Left ventricle myocardium inferior (tissue), 1 donor: ENCODE measurements around the gene CASKIN1. TPM values are rescaled to one million over a fixed set of nuclear protein-coding genes. Genes with fewer than 3 reads are reported as not detected.

ENCODE experiments used
- DNase-seq: peaks from one replicate; pipeline ENCODE4 v3.0.0-alpha.2; 2020
- H3K27ac ChIP-seq: fragments of 200-600 bp; replicated peaks from 2 replicates; pipeline ENCODE4 v1.8.0; 2021
- H3K27me3 ChIP-seq: fragments of 200-600 bp; 2 replicates; pipeline ENCODE4 v1.8.0; 2021; ENCODE audit warnings: low read depth
- H3K36me3 ChIP-seq: fragments of 200-600 bp; 2 replicates; pipeline ENCODE4 v1.8.0; 2021
- H3K4me1 ChIP-seq: fragments of 200-600 bp; 2 replicates; pipeline ENCODE4 v1.8.0; 2021
- H3K4me3 ChIP-seq: fragments of 200-600 bp; 2 replicates; pipeline ENCODE4 v1.8.0; 2021; ENCODE audit warnings: mild to moderate bottlenecking, moderate library complexity
- H3K9me3 ChIP-seq: fragments of 200-600 bp; replicated peaks from 2 replicates; pipeline ENCODE4 v1.8.0; 2021
- intact Hi-C: fragments of 100-400 bp; cut with micrococcal nuclease; formaldehyde crosslinking; loops from one replicate; pipeline ENCODE4 v1.11.0; 2022
- total RNA-seq: library from RNA; stranded (reverse); fragmentation: NEBNext Ultra II Directional; extraction: Animal tissue kit (Norgen Biotek cat#: 25700); gene quantifications from one replicate; pipeline ENCODE4 v1.2.1, GENCODE V29; 2021
- TF ChIP-seq, protein P1 (sequence below): fragments of 200-600 bp; IDR thresholded peaks from 2 replicates; pipeline ENCODE4 v1.8.0; 2021; ENCODE audit warnings: antibody characterized with exemption, mild to moderate bottlenecking, borderline replicate concordance
- donor health status: DM: no; HTN: yes; CAD: no; lungs with severe emphysema.

Gene CASKIN1
- total RNA-seq, 1 donor from 2014 or later: 4.0 TPM

GRCh38 chr16:2181952-2182351 lies 14.5 kb downstream of the CASKIN1 start:
- peaks cover 11% of the 10 kb centered on the region for H3K36me3 ChIP-seq
- no peak overlapping the region for H3K27ac ChIP-seq
- H3K9me3 ChIP-seq: no peaks in the 10 kb centered on the region
- intact Hi-C loops: no loop called here
- peaks cover 7% of the 10 kb centered on the region for H3K27me3 ChIP-seq
- DNase-seq: no peak
- H3K4me1 ChIP-seq: no peaks in the 10 kb centered on the region
- TF ChIP-seq, protein P1, sequence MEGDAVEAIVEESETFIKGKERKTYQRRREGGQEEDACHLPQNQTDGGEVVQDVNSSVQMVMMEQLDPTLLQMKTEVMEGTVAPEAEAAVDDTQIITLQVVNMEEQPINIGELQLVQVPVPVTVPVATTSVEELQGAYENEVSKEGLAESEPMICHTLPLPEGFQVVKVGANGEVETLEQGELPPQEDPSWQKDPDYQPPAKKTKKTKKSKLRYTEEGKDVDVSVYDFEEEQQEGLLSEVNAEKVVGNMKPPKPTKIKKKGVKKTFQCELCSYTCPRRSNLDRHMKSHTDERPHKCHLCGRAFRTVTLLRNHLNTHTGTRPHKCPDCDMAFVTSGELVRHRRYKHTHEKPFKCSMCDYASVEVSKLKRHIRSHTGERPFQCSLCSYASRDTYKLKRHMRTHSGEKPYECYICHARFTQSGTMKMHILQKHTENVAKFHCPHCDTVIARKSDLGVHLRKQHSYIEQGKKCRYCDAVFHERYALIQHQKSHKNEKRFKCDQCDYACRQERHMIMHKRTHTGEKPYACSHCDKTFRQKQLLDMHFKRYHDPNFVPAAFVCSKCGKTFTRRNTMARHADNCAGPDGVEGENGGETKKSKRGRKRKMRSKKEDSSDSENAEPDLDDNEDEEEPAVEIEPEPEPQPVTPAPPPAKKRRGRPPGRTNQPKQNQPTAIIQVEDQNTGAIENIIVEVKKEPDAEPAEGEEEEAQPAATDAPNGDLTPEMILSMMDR: no peak
- H3K4me3 ChIP-seq: no peak overlapping the region

- TF ChIP-seq, protein P1: no peak
- Histone ChIP-seq H3K27ac (no peak overlapping the region), H3K27me3 (peaks cover 7% of the 10 kb centered on the region), H3K4me3 (no peak overlapping the region), H3K4me1 (no peaks in the 10 kb centered on the region), H3K9me3 (no peaks in the 10 kb centered on the region), H3K36me3 (peaks cover 18% of the 10 kb centered on the region)
- DNase-seq: no peak
- intact Hi-C loops: no loop called here
Measured at GRCh38 chr16:2180962-2181923, 15.2 kb downstream of the CASKIN1 start.

DNA sequence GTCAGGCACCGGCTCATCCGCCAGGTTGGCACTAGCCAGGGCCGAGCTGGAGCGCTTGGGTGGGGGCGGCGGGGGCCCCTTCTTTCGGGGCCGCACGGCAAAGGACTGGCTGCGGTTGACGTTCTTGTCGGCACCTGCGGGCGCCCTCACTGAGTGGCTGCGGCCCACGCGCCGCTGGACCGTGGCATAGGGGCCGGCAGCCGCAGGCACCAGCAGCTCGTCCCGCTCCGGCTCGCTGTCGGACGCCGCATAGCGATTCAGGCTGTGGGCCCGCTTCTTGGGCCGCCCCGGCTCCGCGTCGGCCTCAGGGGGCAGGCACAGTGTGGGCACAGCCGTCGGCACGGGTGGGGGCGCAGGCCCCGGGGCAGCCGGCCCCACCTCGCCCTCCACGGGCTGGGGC lies 15.9 kb downstream of the CASKIN1 start:
- Histone ChIP-seq H3K4me3 (no peak overlapping the region), H3K27ac (no peak overlapping the region), H3K27me3 (peaks cover 7% of the 10 kb centered on the region), H3K36me3 (peaks cover 26% of the 10 kb centered on the region), H3K4me1 (no peaks in the 10 kb centered on the region), H3K9me3 (no peaks in the 10 kb centered on the region)
- DNase-seq: no peak
- intact Hi-C loops: no loop called here
- TF ChIP-seq, protein P1: no peak

DNA sequence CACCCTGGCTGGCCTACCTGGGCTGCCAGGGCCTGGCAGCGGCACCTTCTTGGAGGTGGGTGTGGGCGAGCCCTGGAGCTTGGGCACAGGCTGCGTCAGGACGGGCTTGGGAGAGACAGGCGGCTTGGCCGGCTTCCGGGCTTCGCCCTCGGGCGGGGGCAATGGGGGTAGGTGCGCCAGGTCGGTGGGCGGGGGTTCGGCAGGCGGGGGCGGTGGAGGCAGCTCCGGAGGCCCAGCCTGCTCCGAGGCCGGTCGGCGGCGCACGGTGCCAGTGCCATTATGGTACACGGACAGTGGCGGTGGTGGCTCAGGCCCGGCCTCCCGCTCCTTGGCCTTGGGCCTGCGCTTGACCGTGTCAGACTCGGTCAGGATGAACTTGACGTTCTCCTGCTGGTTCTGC lies 16.8 kb downstream of the CASKIN1 start:
- Histone ChIP-seq H3K4me1 (no peaks in the 10 kb centered on the region), H3K36me3 (peaks cover 34% of the 10 kb centered on the region), H3K27ac (no peak overlapping the region), H3K9me3 (no peaks in the 10 kb centered on the region), H3K27me3 (peaks cover 7% of the 10 kb centered on the region), H3K4me3 (no peak overlapping the region)
- intact Hi-C loops: no loop called here
- no peak for DNase-seq
- TF ChIP-seq, protein P1: no peak

DNA sequence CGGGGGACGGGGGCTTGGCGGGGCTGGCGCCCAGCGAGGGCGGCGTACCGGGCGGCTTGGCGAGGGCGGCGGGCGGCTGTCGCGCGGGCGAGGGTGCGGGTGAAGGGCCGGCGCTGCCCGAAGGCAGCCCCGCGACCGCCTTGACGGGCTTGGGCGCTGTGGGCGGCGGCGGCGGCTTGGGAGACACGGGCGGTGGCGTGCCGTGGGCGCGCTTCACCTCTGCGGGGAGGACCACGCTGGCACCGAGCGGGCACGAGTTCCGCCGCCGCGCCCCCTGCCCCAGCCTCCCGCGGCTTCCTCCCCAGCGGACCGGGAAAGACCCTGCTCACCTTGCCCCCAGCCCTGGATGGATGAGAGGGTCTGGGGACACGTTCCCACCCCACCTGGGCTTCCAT lies 17.3 kb downstream of the CASKIN1 start:
- DNase-seq: no peak
- H3K9me3 ChIP-seq: no peaks in the 10 kb centered on the region
- H3K36me3 ChIP-seq: peaks cover 39% of the 10 kb centered on the region
- intact Hi-C loops: no loop called here
- H3K27ac ChIP-seq: no peak overlapping the region
- TF ChIP-seq, protein P1: no peak
- no peak overlapping the region for H3K4me3 ChIP-seq
- H3K4me1 ChIP-seq: no peaks in the 10 kb centered on the region
- peaks cover 7% of the 10 kb centered on the region for H3K27me3 ChIP-seq
